Measurements from ENCODE around the gene RFC2. TPM values are rescaled to one million over a fixed set of nuclear protein-coding genes. Genes with fewer than 3 reads are reported as not detected.

Gene RFC2
- total RNA-seq, 1 donor = 22.0 TPM

GRCh38 chr7:74282748-74283459, 28.7 kb upstream of the RFC2 start:
- H3K4me3 ChIP-seq (ENCODE audit: low read depth, low read length) = no peak overlapping the region
- no peak for DNase-seq (ENCODE audit: low read depth)
- no peak for TF ChIP-seq CTCF (IDR thresholded peaks at IDR 0.05; ENCODE audit: insufficient read depth, low read depth, low read length)

- no peak overlapping the region for H3K4me3 ChIP-seq (ENCODE audit: low read depth, low read length)
- peak; percentile 79 for DNase-seq (ENCODE audit: low read depth)
- no peak for TF ChIP-seq CTCF (IDR thresholded peaks at IDR 0.05; ENCODE audit: insufficient read depth, low read depth, low read length)
Observed at GRCh38 chr7:74280985-74281384, 26.8 kb upstream of the RFC2 start.

- DNase-seq (ENCODE audit: low read depth) = no peak
- H3K4me3 ChIP-seq (ENCODE audit: low read depth, low read length) = no peak overlapping the region
- TF ChIP-seq CTCF (IDR thresholded peaks at IDR 0.05; ENCODE audit: insufficient read depth, low read depth, low read length) = no peak
Observed at GRCh38 chr7:74277636-74278035, 23.4 kb upstream of the RFC2 start.

GRCh38 chr7:74275401-74275881, 21.2 kb upstream of the RFC2 start:
- no peak overlapping the region for H3K4me3 ChIP-seq (ENCODE audit: low read depth, low read length)
- no peak for DNase-seq (ENCODE audit: low read depth)
- TF ChIP-seq CTCF (IDR thresholded peaks at IDR 0.05; ENCODE audit: insufficient read depth, low read depth, low read length) = peak; percentile 64

- DNase-seq (ENCODE audit: low read depth) = peak; percentile 99
- H3K4me3 ChIP-seq (ENCODE audit: low read depth, low read length) = no peak overlapping the region
- no peak for TF ChIP-seq CTCF (IDR thresholded peaks at IDR 0.05; ENCODE audit: insufficient read depth, low read depth, low read length)
Observed at GRCh38 chr7:74272305-74273038, 18.3 kb upstream of the RFC2 start.

- DNase-seq (ENCODE audit: low read depth) = no peak
- no peak for TF ChIP-seq CTCF (IDR thresholded peaks at IDR 0.05; ENCODE audit: insufficient read depth, low read depth, low read length)
- no peak overlapping the region for H3K4me3 ChIP-seq (ENCODE audit: low read depth, low read length)
Observed at GRCh38 chr7:74271742-74272141, 17.5 kb upstream of the RFC2 start.

All from fibroblast of villous mesenchyme (primary cell).